LNCaP clone FGC (cell line): ENCODE results near the gene CPAMD8.

ENCODE experiments used
- DNase-seq: peaks from one replicate; pipeline ENCODE4 v3.0.0-alpha.2; 2011; ENCODE audit warnings: low read depth
- H3K4me3 ChIP-seq: 2 replicates; pipeline ENCODE4 v1.5.1; 2011; ENCODE audit warnings: mild to moderate bottlenecking, low read depth, low read length, control low read depth
- CTCF ChIP-seq: IDR thresholded peaks from 2 replicates; pipeline ENCODE4 v1.5.1; 2012; ENCODE audit warnings: mild to moderate bottlenecking; ENCODE audit not compliant: control insufficient read depth, insufficient read depth; ENCODE audit errors: extremely low read depth

Gene CPAMD8

GRCh38 chr19:16853066-16853465 lies 173.5 kb downstream of the CPAMD8 start:
- TF ChIP-seq CTCF, result no peak
- no peak for DNase-seq
- no peak overlapping the region for H3K4me3 ChIP-seq

GRCh38 chr19:16851031-16851712 lies 175.4 kb downstream of the CPAMD8 start:
- no peak for TF ChIP-seq CTCF
- DNase-seq, result no peak
- no peak overlapping the region for H3K4me3 ChIP-seq

DNA sequence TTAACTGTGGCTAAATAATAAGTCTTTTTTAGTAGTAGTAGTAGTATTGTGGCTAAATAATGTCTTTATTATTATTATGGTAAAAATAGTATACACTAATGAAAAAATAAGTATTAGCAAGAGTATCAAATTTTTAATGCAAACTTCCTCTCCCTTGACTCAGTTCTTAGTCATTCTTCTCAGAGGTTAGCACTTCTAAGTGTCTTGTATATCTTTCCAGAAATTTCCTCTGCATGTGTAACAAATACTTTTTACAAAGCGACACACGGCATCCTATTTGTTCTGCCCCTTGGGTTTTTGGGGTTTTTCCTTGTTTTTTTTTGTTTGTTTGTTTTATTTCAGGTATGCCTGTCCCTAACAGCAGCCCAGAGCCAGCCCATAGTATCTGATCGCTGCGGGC lies 176.5 kb downstream of the CPAMD8 start:
- TF ChIP-seq CTCF, result no peak
- H3K4me3 ChIP-seq, result no peak overlapping the region
- DNase-seq, result no peak

DNA sequence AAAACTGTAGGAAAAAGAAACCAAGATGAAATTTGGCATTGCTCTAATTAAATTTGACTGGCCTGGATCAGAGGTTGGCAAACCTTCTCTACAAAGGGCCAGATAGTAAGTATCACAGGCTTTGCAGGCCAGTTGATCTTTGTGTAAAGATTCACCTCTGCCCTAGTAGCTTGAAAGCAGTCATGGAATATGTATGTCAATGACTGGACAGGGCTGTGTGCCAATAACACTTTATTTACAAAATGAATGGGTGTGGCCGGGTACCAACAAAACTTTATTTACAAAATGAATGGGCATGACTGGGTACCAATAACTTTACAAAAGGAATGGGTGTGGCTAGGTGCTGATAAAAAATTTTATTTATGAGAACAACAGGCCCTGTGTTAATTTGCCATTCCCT lies 177.4 kb downstream of the CPAMD8 start:
- no peak overlapping the region for H3K4me3 ChIP-seq
- DNase-seq, result peak; percentile 83
- no peak for TF ChIP-seq CTCF

GRCh38 chr19:16847430-16847829 lies 179.2 kb downstream of the CPAMD8 start:
- DNase-seq, result no peak
- H3K4me3 ChIP-seq, result no peak overlapping the region
- TF ChIP-seq CTCF, result no peak

DNA sequence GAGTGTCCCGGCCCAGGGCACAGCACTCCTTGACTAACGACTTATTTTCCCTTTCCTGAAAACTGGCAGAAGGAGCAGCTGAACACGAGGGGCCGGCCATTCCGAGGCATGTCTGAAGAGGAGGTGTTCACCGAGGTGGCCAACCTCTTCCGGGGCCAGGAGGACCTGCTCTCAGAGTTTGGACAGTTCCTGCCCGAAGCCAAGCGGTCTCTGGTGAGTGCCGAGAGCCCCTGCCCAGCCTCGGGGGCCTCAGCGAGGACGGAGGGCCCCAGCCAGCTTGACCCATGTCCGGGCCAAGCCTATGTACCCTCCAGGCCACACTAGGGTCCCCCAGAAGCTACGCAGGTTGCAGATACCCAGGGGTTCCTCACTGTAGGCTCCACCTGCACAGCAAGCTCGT lies 179.7 kb downstream of the CPAMD8 start:
- TF ChIP-seq CTCF, result no peak
- H3K4me3 ChIP-seq, result no peak overlapping the region
- no peak for DNase-seq
